ENCODE results near the gene MECP2.
A peak's percentile ranks its signal among the peaks of the same experiment; 100 is the strongest.

MECP2 gene

GRCh38 chrX:153973127-153974002 lies 124.2 kb downstream of the MECP2 start:
- Histone ChIP-seq H4K20me1 (ENCODE audit: insufficient read depth) (no peaks in the 10 kb centered on the region), H3K27me3 (ENCODE audit: insufficient read depth, low read depth) (no peaks in the 10 kb centered on the region), H3K36me3 (ENCODE audit: insufficient read depth) (no peaks in the 10 kb centered on the region), H3K4me1 (ENCODE audit: low read depth, poor library complexity, severe bottlenecking) (peaks cover 30% of the 10 kb centered on the region), H2AFZ (ENCODE audit: low read depth) (no peak overlapping the region), H3K27ac (peak overlapping the region; percentile 100), H3K79me2 (ENCODE audit: insufficient read depth, low read depth) (peaks cover 15% of the 10 kb centered on the region), H3K4me3 (IDR thresholded peaks at IDR 0.05; ENCODE audit: insufficient read depth, low read depth, low read length) (no peak overlapping the region), H3K9ac (peak overlapping the region; percentile 87), H3K4me2 (peak overlapping the region; percentile 41)
- TF ChIP-seq, protein P1, sequence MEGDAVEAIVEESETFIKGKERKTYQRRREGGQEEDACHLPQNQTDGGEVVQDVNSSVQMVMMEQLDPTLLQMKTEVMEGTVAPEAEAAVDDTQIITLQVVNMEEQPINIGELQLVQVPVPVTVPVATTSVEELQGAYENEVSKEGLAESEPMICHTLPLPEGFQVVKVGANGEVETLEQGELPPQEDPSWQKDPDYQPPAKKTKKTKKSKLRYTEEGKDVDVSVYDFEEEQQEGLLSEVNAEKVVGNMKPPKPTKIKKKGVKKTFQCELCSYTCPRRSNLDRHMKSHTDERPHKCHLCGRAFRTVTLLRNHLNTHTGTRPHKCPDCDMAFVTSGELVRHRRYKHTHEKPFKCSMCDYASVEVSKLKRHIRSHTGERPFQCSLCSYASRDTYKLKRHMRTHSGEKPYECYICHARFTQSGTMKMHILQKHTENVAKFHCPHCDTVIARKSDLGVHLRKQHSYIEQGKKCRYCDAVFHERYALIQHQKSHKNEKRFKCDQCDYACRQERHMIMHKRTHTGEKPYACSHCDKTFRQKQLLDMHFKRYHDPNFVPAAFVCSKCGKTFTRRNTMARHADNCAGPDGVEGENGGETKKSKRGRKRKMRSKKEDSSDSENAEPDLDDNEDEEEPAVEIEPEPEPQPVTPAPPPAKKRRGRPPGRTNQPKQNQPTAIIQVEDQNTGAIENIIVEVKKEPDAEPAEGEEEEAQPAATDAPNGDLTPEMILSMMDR (conservative IDR thresholded peaks at IDR 0.05; ENCODE audit: low read depth, low read length): no peak

- peak within 1 kb of the TSS; percentile 100 for H3K27ac ChIP-seq
- TF ChIP-seq, protein P1 (conservative IDR thresholded peaks at IDR 0.05; ENCODE audit: low read depth, low read length): no peak
- peaks cover 23% of the 10 kb centered on the region for H3K79me2 ChIP-seq (ENCODE audit: insufficient read depth, low read depth)
- H2AFZ ChIP-seq (ENCODE audit: low read depth): peak within 1 kb of the TSS; percentile 26
- H3K4me3 ChIP-seq (IDR thresholded peaks at IDR 0.05; ENCODE audit: insufficient read depth, low read depth, low read length): no peak within 1 kb of the TSS
- H3K4me1 ChIP-seq (ENCODE audit: low read depth, poor library complexity, severe bottlenecking): peaks cover 38% of the 10 kb centered on the region
- no peaks in the 10 kb centered on the region for H4K20me1 ChIP-seq (ENCODE audit: insufficient read depth)
- peak within 1 kb of the TSS; percentile 100 for H3K9ac ChIP-seq
- H3K36me3 ChIP-seq (ENCODE audit: insufficient read depth): no peaks in the 10 kb centered on the region
- peak within 1 kb of the TSS; percentile 54 for H3K4me2 ChIP-seq
- no peaks in the 10 kb centered on the region for H3K27me3 ChIP-seq (ENCODE audit: insufficient read depth, low read depth)
These were observed 125.0 kb downstream of the MECP2 start, which contains the start of gene TMEM187 for GRCh38 chrX:153972368-153973126. Gene TMEM187, plus strand, starts transcription at chrX:153972754. Its CDS starts 9,309 bp downstream, at chrX:153982063.
